Measurements from ENCODE around the gene SCARF2.

- TF ChIP-seq POLR2A (IDR thresholded peaks at IDR 0.05) (no peak), CTCF (IDR thresholded peaks at IDR 0.05) (no peak), POLR2AphosphoS5 (IDR thresholded peaks at IDR 0.05) (no peak), EP300 (IDR thresholded peaks at IDR 0.05) (no peak)
These were observed 13.1 kb downstream of the SCARF2 start for GRCh38 chr22:20424568-20424931.

All from stomach (tissue), 4 donors.